Tibial artery (tissue), 4 donors: ENCODE results near the gene GRAMD4.
A peak's percentile ranks its signal among the peaks of the same experiment; 100 is the strongest.

Experiments used
- DNase-seq, 2 donors: peaks; one replicate each; pipeline ENCODE4 v3.0.0-alpha.2; 2019
- H3K27ac ChIP-seq, 2 donors: fragments of 200-600 bp; sonication (generic) in 1 of 2; 1 replicate in 1 of 2; 2 replicates in 1 of 2; pipeline ENCODE4 v1.5.1; 2018 to 2019; ENCODE audit warnings: mild to moderate bottlenecking in 1 of 2
- H3K27me3 ChIP-seq, 2 donors: fragments of 200-600 bp; sonication (generic) in 1 of 2; one replicate each; pipeline versions ENCODE4 v1.5.1 to v1.6.0; 2016 to 2019
- H3K36me3 ChIP-seq, 3 donors: fragments of 200-600 bp; sonication (generic) in 2 of 3; one replicate each; pipeline ENCODE4 v1.5.1; 2016 to 2019; ENCODE audit warnings: mild to moderate bottlenecking in 2 of 3
- H3K4me1 ChIP-seq, 4 donors: fragments of 200-600 bp; sonication (generic) in 2 of 4; 1 replicate in 3 of 4; 2 replicates in 1 of 4; pipeline ENCODE4 v1.5.1; 2016 to 2019
- H3K4me3 ChIP-seq, 2 donors: fragments of 200-600 bp; sonication (generic) in 1 of 2; 1 replicate in 1 of 2; 2 replicates in 1 of 2; pipeline ENCODE4 v1.5.1; 2018 to 2019; ENCODE audit warnings: mild to moderate bottlenecking in 2 of 2
- H3K9me3 ChIP-seq, 3 donors: fragments of 200-600 bp; sonication (generic) in 1 of 3; one replicate each; pipeline ENCODE4 v1.5.1; 2016 to 2019
- CTCF ChIP-seq, 2 experiments: fragments of 200-600 bp in 1 of 2; fragments of 450-650 bp in 1 of 2; IDR thresholded peaks; one replicate each; pipeline ENCODE4 v1.5.1; 2017 to 2019; ENCODE audit warnings: antibody characterized with exemption in 2 of 2, mild to moderate bottlenecking in 1 of 2, moderate library complexity in 1 of 2
- intact Hi-C: fragments of 100-400 bp; cut with DNase I; formaldehyde crosslinking; loops from one replicate; pipeline ENCODE4 v1.15.0; 2023; ENCODE audit warnings: low total_unique reads

GRAMD4 gene

GRCh38 chr22:46707827-46708570 is 87.8 kb downstream of the GRAMD4 start:
- Histone ChIP-seq H3K4me3 (no peak overlapping the region), H3K4me1 (no peaks in the 10 kb centered on the region), H3K9me3 (no peaks in the 10 kb centered on the region), H3K36me3 (peaks cover 76 to 94% (median 93%) of the 10 kb centered on the region in 3 donors), H3K27me3 (no peaks in the 10 kb centered on the region), H3K27ac (no peak overlapping the region)
- intact Hi-C loops, result no loop called here
- TF ChIP-seq CTCF (IDR thresholded peaks at IDR 0.05), result no peak
- no peak for DNase-seq

DNA sequence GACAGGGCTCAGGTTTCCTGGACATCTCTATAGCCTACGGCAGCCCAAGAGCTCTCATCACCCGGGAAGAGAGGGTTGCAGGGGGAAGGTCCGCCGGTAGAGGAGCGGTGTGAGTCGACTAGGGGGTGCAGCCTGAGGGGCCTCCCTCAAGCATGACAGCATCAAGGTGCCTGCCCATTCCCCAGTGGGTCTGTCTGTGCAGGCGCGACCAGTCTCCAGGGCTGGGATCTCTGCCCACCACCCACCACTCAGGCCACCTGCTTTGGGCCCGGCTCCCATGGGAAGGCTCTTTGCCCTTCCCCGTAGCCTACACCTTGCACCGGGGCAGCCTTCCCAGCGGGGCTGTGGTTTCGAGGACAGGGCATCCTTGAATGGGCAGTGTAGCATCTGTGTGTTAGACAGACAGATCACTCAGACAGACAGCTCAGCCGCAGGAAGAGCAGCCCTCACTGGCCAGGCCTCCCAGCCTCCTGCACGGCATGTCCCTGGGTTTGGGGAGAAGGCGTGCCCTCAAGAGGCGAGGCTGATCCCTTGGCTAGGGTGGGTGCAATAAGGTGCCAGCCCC is 88.7 kb downstream of the GRAMD4 start:
- no peaks in the 10 kb centered on the region for H3K9me3 ChIP-seq
- no peak for DNase-seq
- intact Hi-C loops, result no loop called here
- H3K27me3 ChIP-seq, result no peaks in the 10 kb centered on the region
- TF ChIP-seq CTCF (IDR thresholded peaks at IDR 0.05), result no peak
- H3K36me3 ChIP-seq, result peaks cover 68 to 86% (median 85%) of the 10 kb centered on the region in 3 donors
- H3K4me1 ChIP-seq, result peaks cover 0 to 2% (median 0%) of the 10 kb centered on the region in 4 donors
- H3K4me3 ChIP-seq, result no peak overlapping the region
- no peak overlapping the region for H3K27ac ChIP-seq

GRCh38 chr22:46710806-46711205 is 90.6 kb downstream of the GRAMD4 start:
- no peak for DNase-seq
- no peak for TF ChIP-seq CTCF (IDR thresholded peaks at IDR 0.05)
- intact Hi-C loops, result no loop called here
- peaks cover 55 to 74% (median 66%) of the 10 kb centered on the region in 3 donors for H3K36me3 ChIP-seq
- H3K4me3 ChIP-seq, result no peak overlapping the region
- no peaks in the 10 kb centered on the region for H3K9me3 ChIP-seq
- H3K4me1 ChIP-seq, result peaks cover 0 to 12% (median 2%) of the 10 kb centered on the region in 4 donors
- H3K27me3 ChIP-seq, result no peaks in the 10 kb centered on the region
- no peak overlapping the region for H3K27ac ChIP-seq

GRCh38 chr22:46712288-46712687 is 92.1 kb downstream of the GRAMD4 start:
- intact Hi-C loops, result no loop called here
- Histone ChIP-seq H3K27me3 (no peaks in the 10 kb centered on the region), H3K4me3 (no peak overlapping the region), H3K9me3 (no peaks in the 10 kb centered on the region), H3K27ac (no peak overlapping the region), H3K36me3 (peaks cover 42 to 67% (median 59%) of the 10 kb centered on the region in 3 donors), H3K4me1 (peaks cover 0 to 12% (median 2%) of the 10 kb centered on the region in 4 donors)
- no peak for DNase-seq
- no peak for TF ChIP-seq CTCF (IDR thresholded peaks at IDR 0.05)

- H3K36me3 ChIP-seq, result peaks cover 33 to 67% (median 59%) of the 10 kb centered on the region in 3 donors
- no peak overlapping the region for H3K4me3 ChIP-seq
- H3K4me1 ChIP-seq, result peaks cover 0 to 12% (median 2%) of the 10 kb centered on the region in 4 donors
- H3K27me3 ChIP-seq, result no peaks in the 10 kb centered on the region
- TF ChIP-seq CTCF (IDR thresholded peaks at IDR 0.05), result no peak
- H3K9me3 ChIP-seq, result no peaks in the 10 kb centered on the region
- intact Hi-C loops, result no loop called here
- no peak for DNase-seq
- H3K27ac ChIP-seq, result peak overlapping the region in 1 of 2 donors; percentile 26
Measured at GRCh38 chr22:46714550-46714949, 94.4 kb downstream of the GRAMD4 start.
